HCT116 (cell line): Measurements from ENCODE around the gene COG5. TPM values are rescaled to one million over a fixed set of nuclear protein-coding genes. Genes with fewer than 3 reads are reported as not detected.

Experiments used
- ATAC-seq: fragments of 200-7000 bp; cut with Tn5 transposase; 2 replicates; pipeline ENCODE4 v1.9.1; 2020; ENCODE audit warnings: mild to moderate bottlenecking, moderate library complexity
- BruUV-seq: library from RNA; stranded (reverse); fragments of 400-500 nt; replicated peaks from 2 replicates; lab custom pipeline; 2021; lab: Mats Ljungman, UMichigan
- CTCF ChIA-PET: fragments of 300-600 bp; sonication (Branson Sonifier 250); formaldehyde crosslinking; loops from one replicate; lab custom pipeline; 2021; ENCODE audit warnings: antibody characterized with exemption; lab: Charles Lee
- POLR2A ChIA-PET: fragments of 300-600, 350-600 bp; sonication (Branson Sonifier 250); formaldehyde crosslinking; loops from one replicate; lab custom pipeline; 2021; ENCODE audit warnings: antibody characterized with exemption; lab: Charles Lee
- RAD21 ChIA-PET, 2 experiments: fragments of 300-600 bp; sonication (Branson Sonifier 250); formaldehyde crosslinking; loops; one replicate each; lab custom pipeline; 2023; ENCODE audit warnings: low total read pairs in 2 of 2; ENCODE audit not compliant: uncharacterized antibody in 2 of 2, unreplicated experiment in 2 of 2, low non-redundant PET in 1 of 2; lab: Charles Lee
- DNase-seq: peaks from one replicate; pipeline ENCODE4 v3.0.0-alpha.2; 2010; ENCODE audit warnings: low read depth, low spot score
- H2AFZ ChIP-seq: fragments of 200-600 bp; shearing (Covaris generic), sonication (generic); 2 replicates; pipeline ENCODE4 v1.6.1; 2017; ENCODE audit warnings: low read depth, mixed run types, mixed read lengths, antibody characterized with exemption, low read length; ENCODE audit not compliant: poor library complexity, severe bottlenecking
- H3K27ac ChIP-seq: 2 replicates; pipeline ENCODE4 v1.5.1; 2012; ENCODE audit warnings: low read depth, low read length
- H3K27me3 ChIP-seq: fragments of 200-600 bp; sonication (generic); 2 replicates; pipeline ENCODE4 v1.6.1; 2016; ENCODE audit warnings: mixed run types, low read length, mixed read lengths; ENCODE audit not compliant: insufficient read depth
- H3K36me3 ChIP-seq, 2 experiments: fragments of 200-500 bp in 1 of 2; fragments of 200-600 bp in 1 of 2; sonication (Bioruptor generic) in 1 of 2; sonication (generic) in 1 of 2; 2 replicates each; pipeline versions ENCODE4 v1.5.1 to v1.6.1; 2014 to 2016; ENCODE audit warnings: low read length in 2 of 2, inconsistent platforms in 1 of 2, mixed read lengths in 1 of 2, mixed run types in 1 of 2; ENCODE audit not compliant: insufficient read depth in 2 of 2, control insufficient read depth in 1 of 2
- H3K4me1 ChIP-seq, 2 experiments: fragments of 200-600 bp in 1 of 2; sonication (generic) in 1 of 2; 2 replicates each; pipeline versions ENCODE4 v1.5.1 to v1.6.1; 2012 to 2017; ENCODE audit warnings: low read length in 2 of 2, inconsistent platforms in 1 of 2, mild to moderate bottlenecking in 1 of 2, mixed read lengths in 1 of 2, mixed run types in 1 of 2, moderate library complexity in 1 of 2; ENCODE audit not compliant: insufficient read depth in 2 of 2, control insufficient read depth in 1 of 2
- H3K4me2 ChIP-seq: fragments of 200-600 bp; sonication (generic); 2 replicates; pipeline ENCODE4 v1.6.1; 2017; ENCODE audit warnings: mixed run types, low read length, mixed read lengths
- H3K4me3 ChIP-seq, 2 experiments: fragments of 200-600 bp in 1 of 2; sonication (generic) in 1 of 2; replicated peaks in 1 of 2; 2 replicates each; pipeline ENCODE4 v1.5.1; 2011 to 2016; ENCODE audit warnings: low read length in 2 of 2, control low read depth in 1 of 2, low read depth in 1 of 2, mild to moderate bottlenecking in 1 of 2, mixed read lengths in 1 of 2, mixed run types in 1 of 2
- H3K79me2 ChIP-seq: fragments of 200-600 bp; sonication (generic); 2 replicates; pipeline ENCODE4 v1.6.1; 2017; ENCODE audit warnings: mild to moderate bottlenecking, mixed run types, low read length, moderate library complexity, mixed read lengths; ENCODE audit not compliant: insufficient read depth
- H3K9ac ChIP-seq: fragments of 200-600 bp; sonication (generic); 2 replicates; pipeline ENCODE4 v1.6.1; 2016; ENCODE audit warnings: low read length, mixed read lengths
- H3K9me2 ChIP-seq: fragments of 200-600 bp; sonication (generic), shearing (Covaris generic); 2 replicates; pipeline ENCODE4 v1.6.1; 2017; ENCODE audit warnings: mixed run types, mild to moderate bottlenecking, moderate library complexity; ENCODE audit not compliant: insufficient read depth
- H3K9me3 ChIP-seq, 2 experiments: fragments of 200-500 bp in 1 of 2; fragments of 200-600 bp in 1 of 2; sonication (Bioruptor generic) in 1 of 2; sonication (generic) in 1 of 2; 2 replicates each; pipeline ENCODE4 v1.6.1; 2014 to 2017; ENCODE audit warnings: low read length in 2 of 2, mixed read lengths in 2 of 2, inconsistent platforms in 1 of 2, low read depth in 1 of 2, mild to moderate bottlenecking in 1 of 2, mixed run types in 1 of 2, moderate library complexity in 1 of 2; ENCODE audit not compliant: control insufficient read depth in 1 of 2, insufficient read depth in 1 of 2
- H4K20me1 ChIP-seq: fragments of 200-600 bp; sonication (generic), shearing (Covaris generic); 2 replicates; pipeline ENCODE4 v1.6.1; 2017; ENCODE audit warnings: mixed run types, mild to moderate bottlenecking, moderate library complexity; ENCODE audit not compliant: insufficient read depth
- EGR1 ChIP-seq: IDR thresholded peaks from 2 replicates; pipeline ENCODE4 v1.6.1; 2012; ENCODE audit warnings: low read depth
- EZH2 ChIP-seq: fragments of 200-600 bp; sonication (generic); IDR thresholded peaks from 2 replicates; pipeline ENCODE4 v1.6.1; 2017; ENCODE audit warnings: antibody characterized with exemption, mixed run types
- EZH2phosphoT487 ChIP-seq: fragments of 200-600 bp; IDR thresholded peaks from 2 replicates; pipeline ENCODE4 v1.6.1; 2018; ENCODE audit warnings: antibody characterized with exemption, borderline replicate concordance
- POLR2A ChIP-seq: IDR thresholded peaks from 2 replicates; pipeline ENCODE4 v1.7.0; 2011; ENCODE audit warnings: borderline replicate concordance; ENCODE audit not compliant: insufficient read depth, insufficient read length; ENCODE audit errors: extremely low read depth
- POLR2AphosphoS5 ChIP-seq: IDR thresholded peaks from 2 replicates; pipeline ENCODE4 v1.6.1; 2011; ENCODE audit warnings: mild to moderate bottlenecking, low read depth, low read length, moderate library complexity
- SIN3A ChIP-seq: IDR thresholded peaks from 2 replicates; pipeline ENCODE4 v1.6.1; 2012; ENCODE audit warnings: low read depth
- SP1 ChIP-seq: IDR thresholded peaks from 2 replicates; pipeline ENCODE4 v1.6.1; 2012; ENCODE audit warnings: low read depth
- ZFX ChIP-seq: fragments of 450-650 bp; IDR thresholded peaks from 2 replicates; pipeline ENCODE4 v1.6.1; 2017
- ZNF274 ChIP-seq: fragments of 200-500 bp; sonication (Bioruptor generic); IDR thresholded peaks from 2 replicates; pipeline ENCODE4 v1.6.1; 2014; ENCODE audit warnings: mild to moderate bottlenecking, low read depth, low read length, inconsistent platforms
- intact Hi-C: fragments of 100-400 bp; cut with micrococcal nuclease; formaldehyde crosslinking; loops from 2 replicates; pipeline ENCODE4 v1.10.0; 2022
- total RNA-seq: library from RNA; stranded (reverse); gene quantifications from one replicate; pipeline ENCODE4 v1.2.1, GENCODE V29; 2021; ENCODE audit not compliant: unreplicated experiment
- TF ChIP-seq, protein P1 (sequence below): IDR thresholded peaks from 2 replicates; pipeline ENCODE4 v1.6.1; 2012; ENCODE audit warnings: low read depth
- TF ChIP-seq, protein P2 (sequence below): IDR thresholded peaks from 2 replicates; pipeline ENCODE4 v1.6.1; 2011; ENCODE audit warnings: mild to moderate bottlenecking, low read length, moderate library complexity; ENCODE audit not compliant: insufficient replicate concordance; ENCODE audit errors: extremely low read depth
- TF ChIP-seq, protein P3 (sequence below), 3 experiments: fragments of 200-600 bp in 1 of 3; sonication (generic) in 1 of 3; IDR thresholded peaks in 2 of 3; conservative IDR thresholded peaks in 1 of 3; 2 replicates each; pipeline ENCODE4 v1.5.1; 2012 to 2017; ENCODE audit warnings: low read depth in 2 of 3, low read length in 2 of 3, antibody characterized with exemption in 1 of 3, borderline replicate concordance in 1 of 3, control low read depth in 1 of 3, mild to moderate bottlenecking in 1 of 3, mixed read lengths in 1 of 3, mixed run types in 1 of 3, moderate library complexity in 1 of 3; ENCODE audit not compliant: insufficient read depth in 1 of 3

Gene COG5
- total RNA-seq, 1 experiment from 2014 or later, result 30.7 TPM

DNA sequence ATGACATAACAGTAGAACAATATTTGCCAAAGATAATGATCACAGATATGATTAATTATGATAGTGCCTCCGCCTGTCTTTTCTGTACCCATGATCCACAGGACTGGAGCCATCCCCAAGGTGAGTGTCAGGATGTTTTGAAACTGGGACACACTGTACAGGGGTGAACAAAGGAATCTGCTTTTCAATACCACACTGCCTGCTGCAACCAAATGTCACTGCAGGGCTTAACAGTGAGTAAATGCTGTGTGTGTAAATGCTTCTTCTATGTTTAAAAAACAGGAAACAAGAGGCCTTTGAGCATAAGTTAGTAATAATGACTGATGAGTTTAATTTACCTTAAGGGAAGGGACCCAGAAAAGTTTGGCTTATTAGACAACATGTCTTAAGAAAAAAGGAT lies 329.7 kb downstream of the COG5 start:
- Histone ChIP-seq H3K4me2 (no peak overlapping the region), H2AFZ (no peak overlapping the region), H3K27me3 (no peaks in the 10 kb centered on the region), H3K27ac (no peak overlapping the region), H3K9me2 (no peaks in the 10 kb centered on the region), H3K36me3 (no peaks in the 10 kb centered on the region), H3K4me3 (no peak overlapping the region), H3K9me3 (no peaks in the 10 kb centered on the region), H3K79me2 (no peaks in the 10 kb centered on the region), H3K4me1 (peaks cover 0 to 3% of the 10 kb centered on the region in 2 experiments; a peak in 1 of 4 replicates), H4K20me1 (no peaks in the 10 kb centered on the region), H3K9ac (no peak overlapping the region)
- ChIA-PET POLR2A (no interaction called here), RAD21 (no interaction called here), CTCF (no interaction called here)
- BruUV-seq, result no TSS peak
- TF ChIP-seq, protein P1, sequence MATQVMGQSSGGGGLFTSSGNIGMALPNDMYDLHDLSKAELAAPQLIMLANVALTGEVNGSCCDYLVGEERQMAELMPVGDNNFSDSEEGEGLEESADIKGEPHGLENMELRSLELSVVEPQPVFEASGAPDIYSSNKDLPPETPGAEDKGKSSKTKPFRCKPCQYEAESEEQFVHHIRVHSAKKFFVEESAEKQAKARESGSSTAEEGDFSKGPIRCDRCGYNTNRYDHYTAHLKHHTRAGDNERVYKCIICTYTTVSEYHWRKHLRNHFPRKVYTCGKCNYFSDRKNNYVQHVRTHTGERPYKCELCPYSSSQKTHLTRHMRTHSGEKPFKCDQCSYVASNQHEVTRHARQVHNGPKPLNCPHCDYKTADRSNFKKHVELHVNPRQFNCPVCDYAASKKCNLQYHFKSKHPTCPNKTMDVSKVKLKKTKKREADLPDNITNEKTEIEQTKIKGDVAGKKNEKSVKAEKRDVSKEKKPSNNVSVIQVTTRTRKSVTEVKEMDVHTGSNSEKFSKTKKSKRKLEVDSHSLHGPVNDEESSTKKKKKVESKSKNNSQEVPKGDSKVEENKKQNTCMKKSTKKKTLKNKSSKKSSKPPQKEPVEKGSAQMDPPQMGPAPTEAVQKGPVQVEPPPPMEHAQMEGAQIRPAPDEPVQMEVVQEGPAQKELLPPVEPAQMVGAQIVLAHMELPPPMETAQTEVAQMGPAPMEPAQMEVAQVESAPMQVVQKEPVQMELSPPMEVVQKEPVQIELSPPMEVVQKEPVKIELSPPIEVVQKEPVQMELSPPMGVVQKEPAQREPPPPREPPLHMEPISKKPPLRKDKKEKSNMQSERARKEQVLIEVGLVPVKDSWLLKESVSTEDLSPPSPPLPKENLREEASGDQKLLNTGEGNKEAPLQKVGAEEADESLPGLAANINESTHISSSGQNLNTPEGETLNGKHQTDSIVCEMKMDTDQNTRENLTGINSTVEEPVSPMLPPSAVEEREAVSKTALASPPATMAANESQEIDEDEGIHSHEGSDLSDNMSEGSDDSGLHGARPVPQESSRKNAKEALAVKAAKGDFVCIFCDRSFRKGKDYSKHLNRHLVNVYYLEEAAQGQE, result no peak
- no peak for TF ChIP-seq POLR2A
- no peak for TF ChIP-seq SIN3A
- TF ChIP-seq SP1, result no peak
- TF ChIP-seq EZH2, result no peak
- no peak for TF ChIP-seq EGR1
- TF ChIP-seq, protein P2, sequence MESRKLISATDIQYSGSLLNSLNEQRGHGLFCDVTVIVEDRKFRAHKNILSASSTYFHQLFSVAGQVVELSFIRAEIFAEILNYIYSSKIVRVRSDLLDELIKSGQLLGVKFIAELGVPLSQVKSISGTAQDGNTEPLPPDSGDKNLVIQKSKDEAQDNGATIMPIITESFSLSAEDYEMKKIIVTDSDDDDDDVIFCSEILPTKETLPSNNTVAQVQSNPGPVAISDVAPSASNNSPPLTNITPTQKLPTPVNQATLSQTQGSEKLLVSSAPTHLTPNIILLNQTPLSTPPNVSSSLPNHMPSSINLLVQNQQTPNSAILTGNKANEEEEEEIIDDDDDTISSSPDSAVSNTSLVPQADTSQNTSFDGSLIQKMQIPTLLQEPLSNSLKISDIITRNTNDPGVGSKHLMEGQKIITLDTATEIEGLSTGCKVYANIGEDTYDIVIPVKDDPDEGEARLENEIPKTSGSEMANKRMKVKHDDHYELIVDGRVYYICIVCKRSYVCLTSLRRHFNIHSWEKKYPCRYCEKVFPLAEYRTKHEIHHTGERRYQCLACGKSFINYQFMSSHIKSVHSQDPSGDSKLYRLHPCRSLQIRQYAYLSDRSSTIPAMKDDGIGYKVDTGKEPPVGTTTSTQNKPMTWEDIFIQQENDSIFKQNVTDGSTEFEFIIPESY, result no peak
- no peak for TF ChIP-seq EZH2phosphoT487
- TF ChIP-seq, protein P3, sequence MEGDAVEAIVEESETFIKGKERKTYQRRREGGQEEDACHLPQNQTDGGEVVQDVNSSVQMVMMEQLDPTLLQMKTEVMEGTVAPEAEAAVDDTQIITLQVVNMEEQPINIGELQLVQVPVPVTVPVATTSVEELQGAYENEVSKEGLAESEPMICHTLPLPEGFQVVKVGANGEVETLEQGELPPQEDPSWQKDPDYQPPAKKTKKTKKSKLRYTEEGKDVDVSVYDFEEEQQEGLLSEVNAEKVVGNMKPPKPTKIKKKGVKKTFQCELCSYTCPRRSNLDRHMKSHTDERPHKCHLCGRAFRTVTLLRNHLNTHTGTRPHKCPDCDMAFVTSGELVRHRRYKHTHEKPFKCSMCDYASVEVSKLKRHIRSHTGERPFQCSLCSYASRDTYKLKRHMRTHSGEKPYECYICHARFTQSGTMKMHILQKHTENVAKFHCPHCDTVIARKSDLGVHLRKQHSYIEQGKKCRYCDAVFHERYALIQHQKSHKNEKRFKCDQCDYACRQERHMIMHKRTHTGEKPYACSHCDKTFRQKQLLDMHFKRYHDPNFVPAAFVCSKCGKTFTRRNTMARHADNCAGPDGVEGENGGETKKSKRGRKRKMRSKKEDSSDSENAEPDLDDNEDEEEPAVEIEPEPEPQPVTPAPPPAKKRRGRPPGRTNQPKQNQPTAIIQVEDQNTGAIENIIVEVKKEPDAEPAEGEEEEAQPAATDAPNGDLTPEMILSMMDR (IDR thresholded peaks at IDR 0.05 in 2 of 3, conservative IDR thresholded peaks at IDR 0.05 in 1 of 3; ENCODE audit: borderline replicate concordance in 1 of 3, insufficient read depth in 1 of 3, low read depth in 2 of 3, low read length in 2 of 3), result no peak
- no peak for TF ChIP-seq ZNF274
- no peak for TF ChIP-seq ZFX
- no peak for TF ChIP-seq POLR2AphosphoS5
- intact Hi-C loops, result no loop called here
- ATAC-seq (no peak), DNase-seq (no peak)
